Mucosa of rectum (tissue), 2 donors: Measurements from ENCODE around the gene RASSF8.

Source experiments
- H3K27ac ChIP-seq, 2 donors: one replicate each; pipeline ENCODE4 v1.7.0; 2013; ENCODE audit warnings: inconsistent platforms in 2 of 2, low read depth in 2 of 2, low read length in 2 of 2
- H3K27me3 ChIP-seq, 2 donors: one replicate each; pipeline ENCODE4 v1.7.0; 2013; ENCODE audit warnings: low read length in 2 of 2; ENCODE audit not compliant: control insufficient read depth in 2 of 2, insufficient read depth in 2 of 2
- H3K36me3 ChIP-seq, 2 donors: one replicate each; pipeline ENCODE4 v1.7.0; 2013; ENCODE audit warnings: low read length in 2 of 2; ENCODE audit not compliant: control insufficient read depth in 2 of 2, insufficient read depth in 2 of 2
- H3K4me1 ChIP-seq, 2 donors: one replicate each; pipeline ENCODE4 v1.7.0; 2013; ENCODE audit warnings: low read length in 2 of 2, mild to moderate bottlenecking in 1 of 2; ENCODE audit not compliant: control insufficient read depth in 2 of 2, insufficient read depth in 2 of 2
- H3K4me3 ChIP-seq, 2 donors: one replicate each; pipeline ENCODE4 v1.7.0; 2013; ENCODE audit warnings: low read length in 2 of 2
- H3K9ac ChIP-seq, 2 donors: one replicate each; pipeline ENCODE4 v1.7.0; 2013; ENCODE audit warnings: low read length in 2 of 2, low read depth in 1 of 2, mild to moderate bottlenecking in 1 of 2
- H3K9me3 ChIP-seq, 2 donors: one replicate each; pipeline ENCODE4 v1.7.0; 2013; ENCODE audit warnings: low read length in 2 of 2; ENCODE audit not compliant: control insufficient read depth in 2 of 2
- donor health status: healthy.
- donor health status: Normal muscosa, but diverticular disease.

The RASSF8 gene

DNA sequence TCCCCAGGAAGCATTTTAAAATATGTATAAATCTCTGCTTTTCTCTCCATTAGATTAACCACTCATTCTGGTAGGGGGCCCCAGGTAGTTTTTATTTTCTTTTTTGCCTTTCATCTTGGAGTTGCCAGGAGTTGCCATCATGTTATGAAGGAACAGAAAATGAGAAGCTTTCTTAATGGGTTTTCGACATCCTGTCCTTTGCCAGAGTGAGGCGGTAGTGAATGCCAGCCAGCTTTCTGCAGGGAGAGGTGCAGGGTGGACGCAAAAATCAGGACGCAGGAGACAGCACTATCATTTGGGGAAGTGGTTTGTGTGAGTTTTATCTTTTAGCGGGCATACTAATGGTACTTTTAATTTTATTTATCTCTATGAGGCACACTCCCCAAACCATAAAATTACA, 1.7 kb downstream of the RASSF8 start:
- no peaks in the 10 kb centered on the region for H3K36me3 ChIP-seq
- peaks cover 13 to 15% of the 10 kb centered on the region in 2 donors for H3K27me3 ChIP-seq
- no peak overlapping the region for H3K9ac ChIP-seq
- H3K4me3 ChIP-seq, result peak overlapping the region in 1 of 2 donors; percentile 74
- no peak overlapping the region for H3K27ac ChIP-seq
- H3K4me1 ChIP-seq, result peaks cover 4 to 6% of the 10 kb centered on the region in 2 donors
- H3K9me3 ChIP-seq, result no peaks in the 10 kb centered on the region

DNA sequence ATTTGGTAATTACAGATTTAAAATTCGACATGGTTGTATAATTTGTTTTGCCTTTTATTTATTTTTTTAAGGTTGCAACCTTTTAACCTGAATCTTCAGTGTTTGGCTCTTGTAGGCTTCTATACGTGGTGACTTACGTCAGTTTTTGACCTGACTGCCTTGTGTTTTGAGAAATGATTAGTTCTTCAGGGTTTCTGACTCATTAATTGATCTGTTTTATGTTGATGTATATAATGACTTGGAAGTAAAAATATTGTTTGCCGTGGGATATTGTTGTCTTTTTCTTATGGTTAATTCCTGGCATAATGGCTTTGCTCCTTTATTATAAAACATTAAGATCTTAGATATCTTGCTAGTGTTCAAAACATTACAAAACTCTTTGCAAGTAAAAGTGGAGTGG, 2.5 kb downstream of the RASSF8 start:
- Histone ChIP-seq H3K9ac (no peak overlapping the region), H3K4me1 (peaks cover 4 to 6% of the 10 kb centered on the region in 2 donors), H3K9me3 (no peaks in the 10 kb centered on the region), H3K27me3 (peaks cover 13 to 15% of the 10 kb centered on the region in 2 donors), H3K36me3 (no peaks in the 10 kb centered on the region), H3K27ac (no peak overlapping the region), H3K4me3 (no peak overlapping the region)

DNA sequence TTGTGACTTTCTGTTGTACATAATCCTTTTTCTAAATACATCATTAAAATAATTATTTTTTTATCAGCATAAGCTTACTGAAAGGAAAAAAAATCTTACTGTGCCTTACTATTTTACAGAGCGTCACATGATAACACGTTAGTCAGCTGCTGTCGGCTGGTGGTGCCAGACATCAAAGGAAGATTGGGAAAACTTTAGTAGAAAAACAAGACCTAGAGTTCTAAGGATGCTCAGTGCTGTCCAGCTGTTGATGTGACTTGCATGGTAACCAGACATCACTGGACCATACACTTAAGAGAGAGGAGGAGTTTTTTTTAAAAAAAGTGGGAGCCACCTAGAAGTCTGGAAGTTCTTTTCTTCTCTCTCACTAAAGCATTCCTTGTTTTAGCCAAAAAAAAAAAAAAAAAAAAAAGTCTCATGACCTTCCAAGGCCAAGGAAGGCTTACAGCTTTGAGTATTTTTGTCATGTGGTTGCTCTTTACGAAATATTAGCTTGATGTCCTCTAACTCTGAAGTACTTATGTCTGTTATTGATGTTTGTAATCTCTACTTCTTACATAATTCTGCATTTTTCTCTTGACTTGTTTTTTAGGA, 4.5 kb downstream of the RASSF8 start:
- no peaks in the 10 kb centered on the region for H3K9me3 ChIP-seq
- H3K4me3 ChIP-seq, result no peak overlapping the region
- no peak overlapping the region for H3K9ac ChIP-seq
- H3K27me3 ChIP-seq, result peaks cover 10 to 11% of the 10 kb centered on the region in 2 donors
- H3K36me3 ChIP-seq, result no peaks in the 10 kb centered on the region
- no peak overlapping the region for H3K27ac ChIP-seq
- H3K4me1 ChIP-seq, result peaks cover 4 to 6% of the 10 kb centered on the region in 2 donors

DNA sequence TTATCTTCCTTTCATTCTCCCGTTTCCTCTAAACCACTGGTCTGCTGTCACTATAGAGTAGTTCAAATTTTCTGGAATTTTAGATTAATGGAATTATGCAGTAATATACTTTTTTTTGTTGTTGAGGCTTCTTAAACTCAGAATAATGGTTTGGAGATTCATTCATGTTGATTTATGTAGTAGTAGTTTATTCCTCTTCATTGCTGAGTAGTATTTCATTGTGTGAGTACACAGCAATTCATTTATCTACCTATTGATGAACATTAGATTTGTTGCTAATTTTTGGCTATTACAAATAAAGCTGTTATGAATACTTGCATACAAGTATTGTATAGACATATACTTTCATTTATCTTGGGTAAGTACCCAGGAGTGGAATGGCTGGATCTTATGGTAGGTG, 7.2 kb downstream of the RASSF8 start:
- Histone ChIP-seq H3K36me3 (no peaks in the 10 kb centered on the region), H3K4me1 (no peaks in the 10 kb centered on the region), H3K9ac (no peak overlapping the region), H3K27me3 (peaks cover 0 to 1% of the 10 kb centered on the region in 2 donors), H3K27ac (no peak overlapping the region), H3K4me3 (no peak overlapping the region), H3K9me3 (no peaks in the 10 kb centered on the region)

DNA sequence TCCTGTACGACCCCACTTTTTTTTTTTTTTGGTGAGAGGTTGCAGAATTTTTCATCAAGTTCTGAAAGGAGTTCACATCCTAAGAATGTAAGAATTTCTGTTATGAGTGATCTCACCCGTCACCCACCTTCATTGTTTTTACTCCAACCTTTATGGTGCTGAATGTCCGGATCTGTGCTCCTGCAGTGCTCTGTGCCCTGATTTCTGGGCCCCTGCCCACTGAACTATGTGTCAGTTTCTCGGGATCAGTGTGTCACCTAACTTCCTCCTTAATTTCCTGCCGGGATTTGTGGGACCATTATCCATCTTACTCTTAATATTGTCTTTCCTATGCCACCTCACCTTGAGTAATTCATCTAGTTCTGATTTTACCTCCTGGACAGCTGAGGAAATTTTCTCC, 11.6 kb downstream of the RASSF8 start:
- H3K4me3 ChIP-seq, result no peak overlapping the region
- no peaks in the 10 kb centered on the region for H3K36me3 ChIP-seq
- H3K27me3 ChIP-seq, result no peaks in the 10 kb centered on the region
- H3K9me3 ChIP-seq, result no peaks in the 10 kb centered on the region
- H3K9ac ChIP-seq, result no peak overlapping the region
- no peak overlapping the region for H3K27ac ChIP-seq
- no peaks in the 10 kb centered on the region for H3K4me1 ChIP-seq

DNA sequence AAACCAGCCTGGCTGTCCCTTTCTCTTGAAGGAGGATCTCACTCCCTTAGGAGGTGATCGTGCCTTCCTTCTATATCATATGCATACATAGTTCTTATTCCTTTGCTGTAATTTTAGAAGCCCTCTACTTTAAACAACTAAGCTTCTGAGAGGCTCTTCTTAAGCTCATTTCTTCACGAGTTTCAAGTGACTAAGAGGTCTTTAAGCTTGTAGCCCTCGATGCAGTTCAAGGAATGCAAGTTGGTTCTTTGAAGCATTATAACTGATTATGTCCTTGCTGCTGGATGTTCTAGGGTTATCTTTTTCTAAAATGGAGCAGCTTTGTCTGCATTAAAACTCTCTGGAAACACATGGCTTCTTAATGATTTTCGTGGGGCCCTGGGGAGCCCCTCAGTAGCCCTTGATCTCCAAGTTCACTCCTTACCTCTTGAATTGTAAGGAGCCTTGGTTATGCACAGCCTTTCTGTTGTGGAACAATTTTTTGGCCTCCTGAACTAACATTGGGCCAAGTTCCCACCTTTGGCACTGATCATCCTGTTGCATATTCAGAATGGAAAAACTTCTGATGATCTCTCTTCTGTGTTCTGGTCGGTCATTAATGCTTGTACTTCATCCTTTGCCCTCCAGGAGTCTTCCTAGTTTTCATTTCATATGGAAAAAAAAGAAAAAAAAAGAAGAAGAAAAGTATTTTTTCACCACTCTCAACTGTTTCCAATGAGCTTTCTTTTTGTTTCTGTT, 12.6 kb downstream of the RASSF8 start:
- no peak overlapping the region for H3K9ac ChIP-seq
- H3K4me1 ChIP-seq, result no peaks in the 10 kb centered on the region
- no peak overlapping the region for H3K27ac ChIP-seq
- H3K36me3 ChIP-seq, result no peaks in the 10 kb centered on the region
- H3K27me3 ChIP-seq, result no peaks in the 10 kb centered on the region
- H3K4me3 ChIP-seq, result no peak overlapping the region
- no peaks in the 10 kb centered on the region for H3K9me3 ChIP-seq

DNA sequence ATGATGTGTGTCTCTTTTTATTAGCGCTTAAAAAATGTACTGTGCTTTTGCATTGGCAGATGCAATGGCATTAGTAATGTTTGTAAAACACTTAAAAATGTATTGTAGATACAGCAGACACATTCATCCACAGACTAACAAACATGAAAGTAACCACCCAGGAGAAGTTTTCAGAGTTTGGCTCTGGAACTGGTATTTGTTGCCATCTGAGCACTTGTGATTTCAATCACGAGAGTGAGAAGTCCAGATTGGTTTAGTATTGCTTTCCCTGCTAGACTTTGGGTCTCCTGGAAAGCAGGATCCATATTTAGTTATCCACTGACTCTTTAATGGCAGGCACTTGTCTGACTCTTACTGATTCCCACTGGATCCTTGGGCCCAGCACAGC, 13.2 kb downstream of the RASSF8 start:
- H3K9ac ChIP-seq, result no peak overlapping the region
- no peak overlapping the region for H3K4me3 ChIP-seq
- no peaks in the 10 kb centered on the region for H3K36me3 ChIP-seq
- H3K27ac ChIP-seq, result no peak overlapping the region
- H3K27me3 ChIP-seq, result no peaks in the 10 kb centered on the region
- H3K4me1 ChIP-seq, result no peaks in the 10 kb centered on the region
- no peaks in the 10 kb centered on the region for H3K9me3 ChIP-seq

DNA sequence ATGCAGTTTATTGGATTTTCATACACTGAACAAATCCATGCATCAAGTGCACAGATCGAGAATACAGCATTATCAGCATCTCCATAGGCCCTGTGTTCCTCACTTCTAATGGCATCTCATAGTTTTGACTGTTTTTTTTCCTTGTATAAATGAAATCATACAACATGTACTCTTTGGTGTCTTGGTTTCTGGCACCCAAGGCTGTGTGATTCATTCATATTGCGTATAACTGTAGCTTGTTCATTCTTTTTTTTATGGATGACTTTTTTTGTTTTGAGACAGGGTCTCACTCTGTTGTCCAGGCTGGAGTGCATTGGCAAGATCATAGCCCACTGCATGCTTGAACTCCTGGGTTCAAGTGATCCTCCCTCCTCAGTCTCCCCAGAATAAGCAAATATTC, 14.3 kb downstream of the RASSF8 start:
- H3K9me3 ChIP-seq, result no peaks in the 10 kb centered on the region
- H3K27ac ChIP-seq, result no peak overlapping the region
- no peak overlapping the region for H3K9ac ChIP-seq
- no peak overlapping the region for H3K4me3 ChIP-seq
- H3K27me3 ChIP-seq, result no peaks in the 10 kb centered on the region
- no peaks in the 10 kb centered on the region for H3K36me3 ChIP-seq
- H3K4me1 ChIP-seq, result no peaks in the 10 kb centered on the region

DNA sequence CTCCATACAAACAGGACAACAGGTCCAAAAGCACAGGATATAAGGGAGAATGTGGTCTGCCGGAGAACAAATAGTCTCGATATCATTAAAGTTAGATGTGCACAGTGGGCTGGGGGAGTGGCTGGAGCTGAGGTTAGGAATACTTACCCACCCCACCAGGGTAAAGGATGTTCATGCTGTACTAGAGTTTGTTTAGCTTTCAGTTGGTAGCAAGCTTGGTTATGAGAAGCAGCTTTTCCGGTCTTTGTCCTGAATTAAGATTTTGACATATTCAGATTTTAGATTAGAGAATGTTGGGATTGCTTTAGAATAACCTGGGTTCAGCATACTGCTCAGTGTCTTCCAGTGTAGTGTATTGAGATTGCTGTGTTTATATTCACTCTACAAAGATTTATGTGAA, 16.7 kb downstream of the RASSF8 start:
- no peaks in the 10 kb centered on the region for H3K27me3 ChIP-seq
- H3K9ac ChIP-seq, result no peak overlapping the region
- H3K4me3 ChIP-seq, result no peak overlapping the region
- no peaks in the 10 kb centered on the region for H3K4me1 ChIP-seq
- H3K27ac ChIP-seq, result no peak overlapping the region
- H3K9me3 ChIP-seq, result no peaks in the 10 kb centered on the region
- no peaks in the 10 kb centered on the region for H3K36me3 ChIP-seq

DNA sequence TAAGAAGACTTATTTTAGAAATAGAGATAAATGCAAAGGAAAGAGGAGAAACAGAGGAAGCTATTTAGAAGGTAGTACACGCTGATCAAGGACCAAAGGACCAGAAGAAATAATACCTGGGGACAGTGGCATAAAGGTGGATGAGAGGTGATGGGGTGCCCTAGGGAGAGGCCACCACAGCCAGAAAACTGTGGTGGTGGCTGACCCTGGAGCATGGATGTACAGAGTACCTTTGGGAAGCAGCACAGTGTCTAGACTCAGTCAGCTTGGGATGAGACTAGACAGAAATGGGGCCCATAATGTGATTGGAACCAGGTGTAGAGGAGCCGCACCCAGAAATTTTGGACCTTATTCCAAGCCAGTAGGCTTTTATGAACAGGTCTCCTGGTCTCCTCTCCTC, 17.2 kb downstream of the RASSF8 start:
- Histone ChIP-seq H3K4me3 (no peak overlapping the region), H3K27me3 (no peaks in the 10 kb centered on the region), H3K4me1 (no peaks in the 10 kb centered on the region), H3K9ac (no peak overlapping the region), H3K36me3 (no peaks in the 10 kb centered on the region), H3K27ac (no peak overlapping the region), H3K9me3 (no peaks in the 10 kb centered on the region)
